ENCODE measurements around the gene DEPDC1.

GRCh38 chr1:68542586-68542985, 45.7 kb upstream of the DEPDC1 start:
- TF ChIP-seq POLR2AphosphoS5 (IDR thresholded peaks at IDR 0.05; ENCODE audit: low read depth, low read length), result no peak
- TF ChIP-seq FOXP2 (optimal IDR thresholded peaks at IDR 0.05; ENCODE audit: borderline replicate concordance, extremely low read depth, extremely low read length, insufficient read depth), result no peak

All from PFSK-1 (cell line).